MV-4-11 (cell line): ENCODE results near the gene IER5.
"Not testable (repeated sequence)": the region's sequence is repeated elsewhere in the genome, so short reads cannot be mapped to it uniquely, and the experiment has no call there.

Source experiments
- DNase-seq: peaks from one replicate; lab custom pipeline; 2025; lab: John Stamatoyannopoulos, UW

The IER5 gene

GRCh38 chr1:181088079-181089016 lies at the start of gene IER5:
IER5 (plus strand) TSS chr1:181088700; CDS start chr1:181088903, 203 bp downstream.
- peak; percentile 95 for DNase-seq

DNA sequence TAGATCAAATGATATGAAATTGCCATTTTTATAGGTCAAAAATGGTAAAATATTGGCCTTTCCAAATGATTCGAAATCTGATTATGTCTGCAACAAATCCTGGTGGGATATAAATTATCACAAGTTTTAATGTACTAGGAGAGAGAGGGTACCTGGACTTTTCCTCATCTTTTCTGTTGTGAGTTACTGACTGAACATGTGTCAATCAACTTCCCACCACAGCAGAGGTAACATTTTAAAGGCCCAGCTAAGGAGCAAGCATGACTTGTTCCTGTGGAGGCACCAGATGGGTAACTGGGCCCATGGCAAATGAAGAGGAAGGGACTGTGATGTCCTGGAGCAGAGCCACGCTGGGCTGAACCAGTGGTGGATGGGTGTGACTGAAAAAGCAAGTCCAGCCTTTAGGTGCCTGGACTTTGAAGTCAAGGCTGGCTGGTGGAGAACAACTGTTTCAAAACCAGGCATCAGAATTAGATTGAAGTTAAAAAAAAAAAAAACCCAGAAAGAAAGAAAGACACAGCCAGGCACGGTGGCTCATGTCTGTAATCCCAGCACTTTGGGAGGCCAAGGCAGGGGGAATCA lies 48.1 kb upstream of the IER5 start:
- no peak for DNase-seq

GRCh38 chr1:181043025-181043888 lies 45.2 kb upstream of the IER5 start:
- DNase-seq: peak; percentile 96

- peak; percentile 32 for DNase-seq
Measured at GRCh38 chr1:181044449-181044966, 44.0 kb upstream of the IER5 start.

GRCh38 chr1:181045946-181046345 lies 42.6 kb upstream of the IER5 start:
- DNase-seq: not testable (repeated sequence)

GRCh38 chr1:181049378-181049777 lies 39.1 kb upstream of the IER5 start:
- DNase-seq: no peak

- no peak for DNase-seq
Measured at GRCh38 chr1:181050922-181051321, 37.6 kb upstream of the IER5 start.

- no peak for DNase-seq
Measured at GRCh38 chr1:181056560-181056959, 31.9 kb upstream of the IER5 start.

DNA sequence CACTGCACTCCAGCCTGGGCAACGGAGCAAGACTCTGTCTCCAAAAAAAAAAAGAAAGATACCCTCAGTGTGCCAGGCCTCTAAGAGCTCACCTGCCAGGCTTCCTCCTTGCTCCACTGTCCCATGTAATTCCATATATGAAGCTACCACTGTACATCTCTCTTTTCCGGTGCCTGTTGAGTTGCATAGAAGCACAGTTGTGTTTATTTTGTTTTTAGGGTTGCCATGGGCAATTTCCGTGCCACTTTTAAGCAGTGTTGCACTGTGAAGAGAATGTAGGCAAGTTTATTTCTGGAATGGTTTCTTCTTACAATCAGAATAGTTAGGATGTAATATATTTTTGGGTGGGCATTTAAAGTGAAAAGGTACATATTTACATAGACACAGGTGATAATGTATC lies 31.4 kb upstream of the IER5 start:
- no peak for DNase-seq

GRCh38 chr1:181059435-181059834 lies 29.1 kb upstream of the IER5 start:
- DNase-seq: no peak

- no peak for DNase-seq
Measured at GRCh38 chr1:181060066-181060465, 28.4 kb upstream of the IER5 start.

DNA sequence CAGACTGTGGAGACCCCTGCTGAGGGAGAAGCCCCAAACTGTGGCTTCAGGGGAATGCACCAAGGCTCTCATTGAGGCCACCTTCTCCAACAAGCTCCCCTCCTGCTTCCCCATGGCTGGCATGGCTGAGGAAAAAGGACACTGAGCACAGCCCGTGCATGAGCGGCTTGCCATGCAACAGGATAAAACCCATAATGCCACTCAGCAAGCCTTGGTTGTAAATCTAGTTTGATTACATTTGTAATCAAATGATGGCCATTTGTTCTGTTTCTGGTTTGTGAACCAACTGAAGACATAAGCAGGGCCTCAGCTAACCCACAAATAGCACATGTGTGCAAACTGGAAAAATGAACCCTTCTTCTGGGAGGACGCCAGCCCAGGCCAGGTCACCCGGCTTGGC lies 27.6 kb upstream of the IER5 start:
- DNase-seq: not testable (repeated sequence)

GRCh38 chr1:181061487-181061886 lies 27.0 kb upstream of the IER5 start:
- DNase-seq: no peak

DNA sequence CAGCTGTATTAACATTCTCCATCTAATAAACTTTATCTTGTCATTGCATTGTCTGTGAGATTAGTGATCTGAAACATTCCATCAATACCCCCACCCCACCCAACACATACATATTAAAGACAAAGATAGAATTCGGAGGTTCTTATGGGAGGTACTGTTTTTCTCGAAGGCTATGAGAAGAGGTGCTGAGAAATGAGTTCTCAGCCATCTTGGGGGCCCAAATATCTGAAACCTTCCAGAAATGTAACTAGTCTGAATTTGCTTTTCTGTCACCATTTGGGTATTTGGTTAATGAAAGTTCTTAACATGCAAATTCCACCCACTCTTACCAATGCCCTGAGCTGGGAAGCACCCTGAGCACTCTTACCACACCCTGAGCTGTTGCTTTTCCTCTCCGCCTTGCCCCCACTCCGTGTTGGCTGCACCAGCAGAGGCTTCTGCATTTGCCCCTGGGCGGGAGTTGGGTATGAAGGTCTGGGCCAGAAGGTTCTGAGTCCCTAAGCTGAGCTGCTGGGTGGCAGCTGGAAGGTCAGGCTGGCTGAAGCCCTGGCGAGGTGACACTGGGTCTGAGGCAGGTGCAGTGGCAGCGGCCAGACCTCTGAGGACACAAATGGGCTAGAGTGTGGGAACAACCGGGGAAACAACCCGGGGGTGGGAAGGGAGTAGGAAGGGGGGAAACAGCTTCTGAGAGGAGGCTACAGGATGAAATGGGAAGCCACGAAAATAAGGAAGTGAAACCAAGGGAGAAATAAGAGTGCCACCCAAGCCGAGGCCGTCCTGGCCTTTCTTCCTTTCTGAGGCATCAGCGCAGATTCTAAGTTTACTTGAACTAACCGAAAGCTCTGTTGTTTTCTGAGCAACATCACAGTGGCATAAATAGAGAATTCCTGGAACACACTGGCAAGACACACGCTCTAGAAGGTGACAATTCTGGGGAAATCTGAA lies 26.3 kb upstream of the IER5 start:
- peak; percentile 90 for DNase-seq

DNA sequence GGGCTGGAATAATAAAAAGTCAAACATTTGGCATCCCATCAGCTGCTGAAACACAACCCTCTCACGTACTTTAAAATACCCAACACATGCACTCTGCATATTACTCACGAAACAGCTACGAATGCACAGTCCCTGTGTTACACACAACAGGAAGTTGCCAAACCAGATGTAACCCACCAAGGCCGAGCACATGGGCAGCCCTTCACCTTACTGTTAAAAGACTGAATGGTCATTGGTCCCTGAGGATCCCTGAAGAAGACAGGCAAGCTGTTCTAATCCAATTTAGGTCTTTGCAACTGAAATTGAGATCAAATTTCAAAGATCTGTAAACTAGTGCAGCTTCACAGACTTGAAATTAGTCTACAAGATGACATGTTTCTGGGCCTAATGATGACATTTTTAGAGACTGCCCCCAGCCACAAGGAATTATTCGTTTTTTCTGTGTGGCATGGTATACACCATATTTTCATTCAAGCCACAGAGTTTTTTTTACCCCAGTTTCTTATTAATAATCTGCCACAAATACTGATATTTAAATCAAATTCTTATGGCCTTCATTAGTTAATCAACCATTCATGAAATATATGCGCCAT lies 25.6 kb upstream of the IER5 start:
- DNase-seq: peak; percentile 88

DNA sequence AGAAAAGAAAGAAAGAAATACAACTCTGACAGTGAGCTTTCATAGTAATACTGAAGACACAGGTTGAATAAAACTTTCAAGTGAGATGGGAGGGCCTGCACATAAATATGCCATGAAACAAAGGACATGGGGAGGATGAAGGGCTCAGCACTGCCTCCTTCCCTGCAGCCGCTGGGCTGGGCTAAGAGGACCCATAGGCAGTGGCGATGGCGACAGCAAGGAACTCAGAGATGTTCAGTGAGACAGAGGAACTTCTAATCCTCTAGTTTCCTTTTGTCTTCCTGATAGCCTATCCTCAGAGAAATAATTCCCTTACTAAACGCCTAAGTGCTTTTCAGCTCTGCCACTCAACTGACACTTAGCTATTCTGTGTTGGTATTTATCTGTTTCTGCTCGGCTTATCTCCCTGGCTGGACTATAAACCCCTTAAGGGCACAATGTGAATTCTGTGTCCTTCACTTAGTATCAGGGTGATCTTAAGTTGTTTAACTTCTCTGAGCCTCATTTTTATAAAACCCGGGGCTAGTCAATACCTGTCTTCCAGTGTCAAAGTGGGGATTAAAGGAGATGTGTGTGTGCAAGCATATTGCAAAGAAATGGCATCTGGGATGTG lies 24.4 kb upstream of the IER5 start:
- DNase-seq: peak; percentile 70

GRCh38 chr1:181064702-181065101 lies 23.8 kb upstream of the IER5 start:
- no peak for DNase-seq

DNA sequence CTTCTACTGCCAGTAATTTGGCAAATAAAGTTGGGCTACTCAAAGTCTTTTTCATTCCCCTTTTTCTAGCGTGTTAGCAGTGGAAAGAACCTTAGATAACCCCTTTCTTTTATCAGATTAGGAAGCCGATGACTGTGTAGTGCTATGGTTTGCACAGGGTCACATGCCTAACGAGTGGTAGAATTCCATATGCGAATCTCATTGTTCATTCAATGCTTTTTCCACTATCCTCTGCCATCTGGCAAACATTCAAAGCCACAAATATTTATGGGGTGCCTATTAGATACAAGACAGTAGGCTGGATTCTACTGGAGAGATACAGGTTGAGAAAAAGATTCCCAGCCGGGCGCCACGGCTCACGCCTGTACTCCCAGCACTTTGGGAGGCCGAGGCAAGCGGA lies 14.9 kb upstream of the IER5 start:
- DNase-seq: no peak

DNA sequence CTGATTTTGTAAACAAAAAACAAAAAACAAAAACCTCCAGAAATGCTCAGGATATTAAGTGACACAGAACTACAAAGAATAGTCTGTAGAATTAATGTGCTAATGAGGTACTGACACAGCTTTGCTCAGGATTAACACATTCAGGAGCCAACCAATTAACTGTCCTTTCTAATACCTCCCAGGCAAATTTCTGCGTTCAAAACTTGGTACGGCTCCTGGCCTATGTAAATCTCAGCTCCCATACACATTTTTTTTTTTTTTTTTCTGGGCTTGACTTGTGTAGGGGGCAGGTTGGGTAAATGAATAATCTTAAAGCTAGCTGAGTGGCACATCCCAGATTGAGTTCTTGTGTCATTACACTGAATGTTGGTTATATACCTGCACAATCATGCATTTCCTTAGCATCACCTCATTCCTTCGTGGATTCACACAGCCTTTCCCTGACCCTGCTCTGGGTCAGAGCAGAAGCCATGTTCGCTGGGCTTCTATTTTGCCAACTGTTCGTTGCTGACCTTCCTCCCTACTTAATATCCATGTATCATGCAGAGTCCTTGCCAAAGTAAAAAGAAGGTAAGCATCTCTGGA lies 12.6 kb upstream of the IER5 start:
- no peak for DNase-seq

GRCh38 chr1:181076852-181077251 lies 11.6 kb upstream of the IER5 start:
- DNase-seq: no peak
